CD4-positive, alpha-beta T cell treated with Interleukin-6 at 100 ng/mL for 8 hours (primary cell): ENCODE measurements around the gene KRTAP12-4.
A peak's percentile ranks its signal among the peaks of the same experiment; 100 is the strongest.
"Not testable (repeated sequence)": the region's sequence is repeated elsewhere in the genome, so short reads cannot be mapped to it uniquely, and the experiment has no call there.

ENCODE experiments used
- DNase-seq: peaks from one replicate; pipeline ENCODE4 v3.0.0-alpha.2; 2020; ENCODE audit warnings: mixed read lengths, low spot score

Gene KRTAP12-4

DNA sequence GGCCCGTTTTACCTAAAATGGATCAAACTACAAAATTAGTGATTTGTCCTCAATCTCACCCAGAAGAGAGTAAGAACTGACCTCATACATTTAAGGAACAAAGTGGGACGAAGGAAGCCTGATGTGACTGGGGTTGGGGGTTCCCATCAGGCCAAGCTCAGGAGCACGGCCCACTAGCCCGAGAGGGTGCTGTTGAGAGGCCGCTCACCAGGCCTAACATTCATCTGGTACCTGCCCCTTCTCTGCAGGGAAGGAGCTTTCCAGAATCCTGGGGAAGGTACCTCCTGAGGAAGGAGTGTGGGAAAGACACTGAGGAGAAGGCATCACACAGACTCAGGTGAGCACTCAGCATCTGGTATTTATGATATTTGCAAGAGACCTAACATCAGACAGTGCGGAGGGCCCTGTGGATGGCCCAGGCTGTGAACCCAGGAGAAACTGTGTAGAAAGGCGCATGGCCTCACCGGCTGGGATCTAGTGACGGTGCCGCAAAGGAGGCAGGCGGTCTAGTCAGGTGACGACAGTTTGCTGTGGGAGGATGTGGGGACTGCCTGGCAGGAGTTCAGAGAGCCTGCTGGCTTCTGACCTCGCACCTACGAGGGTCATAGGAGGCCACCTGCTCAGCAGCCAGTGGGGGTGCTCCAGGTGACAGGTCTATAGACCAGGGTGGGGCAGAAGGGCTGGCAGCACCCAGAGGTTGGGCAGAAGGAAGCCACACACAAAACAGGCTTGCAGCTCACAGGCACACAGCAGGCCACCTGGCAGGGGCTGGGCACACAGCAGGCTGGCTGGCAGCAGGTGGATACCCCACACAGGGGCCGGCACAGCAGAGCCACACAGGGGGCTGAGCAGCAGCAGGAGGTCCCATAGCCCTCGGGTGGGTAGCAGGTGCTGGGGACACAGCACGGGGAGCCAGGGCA lies 543 bp downstream of the KRTAP12-4 start:
- peak; percentile 72 for DNase-seq

DNA sequence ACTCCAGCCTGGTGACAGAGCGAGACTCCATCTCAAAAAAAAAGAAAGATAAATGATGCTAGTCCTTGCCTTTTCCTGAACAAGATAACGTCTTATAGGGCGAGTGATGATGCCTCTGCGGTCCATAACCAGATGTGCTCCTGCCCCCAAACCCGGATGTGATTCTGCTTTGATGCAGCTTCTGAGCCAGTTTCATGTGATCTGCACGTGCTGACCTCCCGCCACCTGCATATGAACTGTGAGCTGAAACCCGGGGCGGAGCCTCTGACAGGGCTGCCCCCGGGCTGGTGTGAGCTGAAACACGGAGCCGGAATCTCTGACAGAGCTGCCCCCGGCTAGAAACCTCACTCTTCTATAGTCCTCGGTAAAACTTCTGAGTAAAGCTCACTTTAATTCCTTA lies 1.3 kb downstream of the KRTAP12-4 start:
- DNase-seq = no peak

DNA sequence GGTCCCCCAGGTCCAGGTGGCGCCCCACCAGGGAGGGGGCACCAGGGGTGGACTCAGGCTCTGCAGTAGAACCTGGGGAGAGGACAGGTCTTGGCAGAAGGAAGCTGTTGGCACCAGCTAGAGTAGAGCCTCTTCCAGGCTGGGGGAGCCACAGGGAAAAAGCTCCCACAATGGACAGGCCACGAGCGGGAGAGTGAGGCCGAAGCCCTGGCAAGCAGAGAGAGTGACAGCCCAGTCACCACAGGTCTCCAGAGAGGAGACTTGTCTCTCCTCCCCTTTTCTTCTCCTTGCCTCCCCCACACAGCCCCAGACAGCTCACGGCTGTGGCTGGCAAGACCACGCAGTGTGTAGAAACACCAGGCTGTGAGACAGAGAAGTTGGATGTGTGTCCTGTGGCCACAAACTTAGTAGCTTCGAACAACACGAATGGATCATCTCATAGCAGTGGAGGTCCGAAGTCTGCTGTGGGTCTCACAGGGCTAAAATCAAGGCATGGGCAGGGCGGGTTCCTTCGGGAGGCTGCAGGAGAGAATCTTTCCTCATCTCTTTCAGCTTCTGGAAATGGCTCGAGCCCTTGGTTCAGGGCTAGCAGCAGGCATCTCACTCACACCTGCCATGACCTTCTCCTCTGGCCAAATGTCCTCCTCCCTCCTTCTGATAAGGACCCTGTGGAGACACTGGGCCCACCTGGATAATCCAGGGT lies 3.3 kb downstream of the KRTAP12-4 start:
- no peak for DNase-seq

DNA sequence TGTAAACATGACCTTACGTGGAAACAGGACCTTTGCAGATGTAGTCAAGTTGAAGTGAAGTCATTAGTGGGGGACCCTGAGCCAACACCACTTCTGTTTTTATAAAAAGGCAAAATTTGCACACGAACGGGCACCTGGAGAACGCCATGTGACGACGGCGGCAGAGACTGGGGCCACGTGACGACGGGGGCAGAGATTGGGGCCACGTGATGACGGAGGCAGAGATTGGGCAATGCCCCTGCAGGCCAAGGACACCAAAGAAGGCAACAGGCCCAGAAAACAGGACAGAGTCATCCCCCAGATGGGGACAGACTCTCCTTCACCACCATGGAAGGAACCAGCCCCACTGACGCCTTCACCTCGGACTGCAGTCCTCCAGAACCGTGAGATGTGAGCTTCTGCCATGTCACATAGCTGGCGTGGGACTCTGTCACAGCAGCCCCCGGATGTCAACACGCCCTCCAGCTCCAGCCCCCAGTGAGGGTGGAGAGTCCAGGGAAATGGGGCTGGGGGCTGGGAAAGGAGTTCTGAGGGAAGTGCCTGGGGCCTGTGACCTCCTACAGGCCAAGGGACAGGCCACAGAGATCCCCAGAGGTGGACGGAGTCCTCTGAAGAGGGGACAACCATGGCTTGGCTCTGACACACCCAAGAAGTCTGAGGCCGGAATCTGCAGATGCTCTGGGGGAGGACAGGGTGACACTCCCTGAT lies 4.0 kb downstream of the KRTAP12-4 start:
- DNase-seq = no peak

DNA sequence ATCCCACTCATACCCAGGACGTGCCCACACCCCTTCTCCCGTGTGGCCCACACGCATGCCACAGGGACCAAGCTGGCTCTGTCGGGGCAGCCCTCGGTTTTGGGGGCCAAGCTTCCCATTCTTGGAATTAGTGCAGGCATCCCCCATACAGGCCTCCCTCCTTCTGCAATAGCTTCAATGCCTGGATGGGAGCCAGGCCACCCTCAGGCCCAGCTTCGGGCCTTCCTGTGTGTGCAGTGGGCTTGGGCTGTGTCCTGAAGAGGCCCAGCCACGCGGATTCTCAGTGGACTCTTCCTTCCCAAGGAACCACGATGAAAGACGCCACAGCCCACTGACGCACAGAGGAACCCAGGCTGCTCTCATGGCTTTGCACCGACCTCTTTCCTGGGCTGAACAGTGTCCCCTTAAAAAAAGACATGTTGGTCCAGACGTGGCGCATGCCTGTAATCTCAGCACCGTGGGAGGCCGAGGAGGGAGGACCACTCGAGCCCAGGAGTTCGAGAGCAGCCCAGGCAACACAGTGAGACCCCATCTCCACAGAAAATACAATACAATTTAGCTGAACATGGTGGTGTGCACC lies 4.8 kb downstream of the KRTAP12-4 start:
- no peak for DNase-seq

DNA sequence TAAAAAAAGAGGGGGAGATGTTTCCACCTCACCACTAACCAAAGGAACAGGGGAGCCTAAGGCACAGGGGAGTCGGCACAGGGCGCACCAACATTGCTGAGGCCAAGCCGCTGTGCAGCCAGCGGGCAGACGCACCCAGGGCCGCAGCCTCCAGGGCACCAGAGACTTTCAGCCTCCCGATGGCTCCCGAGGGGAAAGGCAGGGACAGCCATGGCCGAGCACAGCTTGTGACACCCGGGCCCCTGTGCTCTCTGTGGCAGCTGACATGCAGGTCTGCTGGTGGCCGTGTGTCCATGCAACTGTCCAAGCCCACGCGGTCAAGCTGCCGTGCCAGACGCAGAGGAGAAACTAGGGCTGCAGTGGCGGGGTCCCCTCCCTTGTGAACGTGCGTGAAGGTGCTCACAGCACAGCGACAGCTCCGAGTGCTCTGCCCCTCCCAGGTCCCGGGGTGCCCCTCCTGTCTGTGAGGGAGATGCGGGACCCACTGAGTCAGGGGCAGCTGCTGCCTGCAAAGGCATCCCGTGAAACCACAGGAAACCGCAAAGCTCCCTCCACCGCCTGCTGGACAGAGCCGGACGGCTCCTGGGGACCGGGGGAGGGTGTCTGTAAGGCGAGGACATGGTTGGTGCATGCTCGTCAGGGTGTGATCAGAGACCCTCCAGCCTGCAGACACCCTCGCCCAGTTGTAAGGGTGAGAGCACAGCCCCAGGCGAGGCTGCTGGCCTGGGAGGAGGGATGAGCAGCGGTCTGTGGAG lies 5.7 kb downstream of the KRTAP12-4 start:
- no peak for DNase-seq

DNA sequence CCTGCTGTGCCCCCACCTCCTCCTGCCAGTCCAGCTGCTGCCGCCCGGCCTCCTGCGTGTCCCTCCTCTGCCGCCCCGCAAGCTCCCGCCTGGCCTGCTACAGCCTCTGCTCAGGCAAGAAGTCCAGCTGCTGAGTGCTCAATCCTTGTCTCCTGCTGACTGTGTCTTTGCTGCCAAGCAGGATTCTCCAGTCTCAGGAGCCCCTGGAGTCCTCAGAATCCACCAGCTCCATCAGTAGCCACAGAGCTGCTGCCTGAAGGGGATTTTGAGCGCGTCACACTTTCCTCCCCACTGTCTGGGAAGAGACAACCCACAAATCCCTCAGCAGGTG lies 7.3 kb downstream of the KRTAP12-4 start:
- no peak for DNase-seq

DNA sequence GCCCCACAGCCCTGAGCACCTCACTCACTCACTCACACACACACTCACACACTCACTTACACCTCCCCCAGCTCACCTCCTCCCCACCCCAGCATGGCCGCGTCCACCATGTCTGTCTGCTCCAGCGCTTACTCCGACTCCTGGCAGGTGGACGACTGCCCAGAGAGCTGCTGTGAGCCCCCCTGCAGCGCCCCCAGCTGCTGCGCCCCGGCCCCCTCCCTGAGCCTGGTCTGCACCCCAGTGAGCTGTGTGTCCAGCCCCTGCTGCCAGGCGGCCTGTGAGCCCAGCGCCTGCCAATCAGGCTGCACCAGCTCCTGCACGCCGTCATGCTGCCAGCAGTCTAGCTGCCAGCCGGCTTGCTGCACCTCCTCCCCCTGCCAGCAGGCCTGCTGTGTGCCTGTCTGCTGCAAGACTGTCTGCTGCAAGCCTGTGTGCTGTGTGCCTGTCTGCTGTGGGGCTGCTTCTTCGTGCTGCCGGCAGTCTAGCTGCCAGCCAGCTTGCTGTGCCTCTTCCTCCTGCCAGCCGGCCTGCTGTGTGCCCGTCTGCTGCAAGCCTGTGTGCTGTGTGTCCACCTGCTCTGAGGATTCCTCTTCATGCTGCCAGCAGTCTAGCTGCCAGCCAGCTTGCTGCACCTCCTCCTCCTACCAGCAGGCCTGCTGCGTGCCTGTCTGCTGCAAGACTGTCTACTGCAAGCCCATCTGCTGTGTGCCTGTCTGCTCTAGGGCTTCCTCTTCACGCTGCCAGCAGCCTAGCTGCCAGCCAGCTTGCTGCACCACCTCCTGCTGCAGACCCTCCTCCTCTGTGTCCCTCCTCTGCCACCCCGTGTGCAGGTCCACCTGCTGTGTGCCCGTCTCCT lies 7.9 kb downstream of the KRTAP12-4 start, which contains the start of gene KRTAP10-11:
TSS of gene KRTAP10-11 (plus strand) at position 49 of the 856 bp plus-strand sequence. CDS start at position 94, 45 bp downstream.
- DNase-seq = not testable (repeated sequence)

DNA sequence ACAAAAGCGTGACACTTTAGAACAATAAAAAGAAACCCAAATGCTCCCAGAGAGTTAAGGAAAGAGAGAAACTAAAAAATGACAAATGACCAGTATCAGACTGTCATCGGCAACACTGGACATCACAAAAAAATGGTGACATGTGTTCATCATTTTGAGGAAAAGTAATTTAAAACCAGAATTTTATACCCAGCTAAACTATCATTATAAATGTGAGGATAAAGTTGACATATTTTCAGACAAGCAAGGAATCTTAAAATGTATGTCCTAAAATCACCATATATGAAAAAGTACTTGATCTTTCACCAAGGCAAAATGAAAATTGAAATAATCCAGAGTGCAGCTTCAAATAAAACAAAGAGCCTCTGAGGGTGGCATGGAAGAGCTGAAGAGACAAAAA lies 9.6 kb downstream of the KRTAP12-4 start:
- no peak for DNase-seq

DNA sequence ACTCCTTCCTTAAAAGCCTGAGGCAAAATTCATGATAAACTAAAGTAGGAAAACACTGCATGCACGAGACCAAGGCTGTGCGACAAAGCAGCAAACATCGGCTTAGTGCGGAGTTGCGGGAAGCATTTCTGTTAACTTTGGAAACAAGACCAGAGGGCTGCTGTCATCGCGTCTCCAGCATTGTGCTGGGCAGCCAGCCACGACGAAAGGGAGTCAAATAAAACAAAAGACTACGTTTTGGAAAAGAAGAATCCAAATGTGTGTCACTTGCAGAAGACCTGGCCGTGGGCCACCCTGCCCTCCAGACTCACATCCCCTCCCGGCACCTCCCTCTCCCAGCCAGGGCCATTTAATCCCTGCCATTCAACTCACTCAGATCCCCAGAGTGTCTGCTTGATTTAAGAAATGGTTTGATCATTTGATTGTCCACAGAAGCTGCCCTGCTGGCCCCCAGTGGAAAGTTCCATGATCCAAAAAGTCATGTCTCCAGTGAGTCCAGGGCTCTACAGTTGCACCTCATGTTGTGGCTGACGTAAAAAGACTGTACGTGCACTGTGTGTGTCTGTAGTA lies 10.6 kb downstream of the KRTAP12-4 start:
- DNase-seq = no peak

DNA sequence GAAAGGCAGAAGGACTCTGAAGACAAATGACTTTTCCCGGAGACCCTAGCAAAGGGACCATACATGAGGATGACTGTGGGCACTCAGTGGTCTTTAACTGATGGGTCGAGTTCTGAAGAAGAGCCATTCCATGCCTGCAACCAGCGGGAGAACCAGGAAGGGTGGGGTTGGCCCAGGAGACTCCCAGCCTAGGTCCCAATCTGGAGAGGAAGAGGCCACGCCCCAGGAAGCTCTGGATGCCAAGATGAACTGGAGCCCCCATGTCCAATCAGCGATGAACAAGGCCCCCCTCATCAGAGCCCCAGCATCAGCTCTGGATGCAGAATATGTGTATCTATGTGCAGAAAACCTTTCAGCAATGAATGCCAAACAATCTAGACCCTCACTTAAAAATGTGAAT lies 13.7 kb downstream of the KRTAP12-4 start:
- DNase-seq = no peak

DNA sequence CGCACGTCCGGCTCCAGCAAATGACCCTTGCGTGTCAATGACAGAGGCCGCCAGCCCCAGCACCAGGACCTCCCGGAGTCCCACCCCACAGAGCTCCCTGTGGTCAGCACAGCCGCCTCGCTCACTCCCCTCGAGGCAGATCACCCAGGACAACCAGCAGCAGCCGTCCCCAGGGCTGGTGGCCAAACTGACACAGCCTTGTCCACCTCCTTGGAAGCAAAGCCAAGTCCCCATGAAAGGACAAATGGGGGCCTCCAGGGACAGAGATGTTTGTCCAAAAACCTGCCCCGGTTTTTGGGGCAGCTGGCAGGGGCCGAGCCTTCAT lies 15.2 kb downstream of the KRTAP12-4 start:
- DNase-seq = no peak

DNA sequence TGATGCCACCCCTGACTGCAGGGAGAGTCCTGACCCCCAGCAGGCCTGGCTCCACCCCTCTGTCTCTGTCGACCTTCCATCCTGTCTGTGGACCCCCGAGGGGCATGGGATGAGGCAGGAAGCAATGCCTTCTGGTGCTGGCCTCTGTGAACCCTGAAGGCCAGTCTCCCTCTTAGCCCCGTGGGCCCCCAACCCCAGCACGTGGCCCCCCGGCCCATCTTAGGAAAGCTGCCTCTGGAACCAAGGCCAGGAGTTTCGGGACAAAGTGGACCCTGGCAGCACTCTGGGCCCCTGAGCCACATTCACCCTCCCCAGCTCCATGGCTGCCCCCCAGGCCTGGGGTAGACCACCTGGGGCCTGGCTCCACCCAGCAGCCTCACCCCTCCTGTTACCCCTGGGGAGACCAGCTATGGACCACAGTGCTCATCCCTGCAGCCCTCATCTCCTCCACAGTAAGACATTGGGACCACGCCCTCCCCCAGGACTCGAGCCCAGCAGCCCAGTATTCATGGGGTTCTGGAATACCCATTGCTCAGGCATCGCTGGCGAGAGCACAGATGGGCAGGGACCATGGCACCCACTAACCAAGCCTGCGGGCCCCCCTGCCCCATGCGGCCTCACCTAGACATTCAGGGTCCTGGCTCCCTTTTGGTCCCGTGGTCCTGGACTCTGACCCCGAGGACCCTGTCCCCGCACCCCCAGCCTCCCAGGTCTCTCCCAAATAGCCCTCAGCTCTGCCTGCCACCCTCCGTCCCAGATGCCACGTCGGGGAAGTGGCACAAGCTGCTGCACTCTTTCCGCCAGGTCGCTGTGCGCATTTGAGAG lies 15.7 kb downstream of the KRTAP12-4 start:
- DNase-seq = not testable (repeated sequence)

DNA sequence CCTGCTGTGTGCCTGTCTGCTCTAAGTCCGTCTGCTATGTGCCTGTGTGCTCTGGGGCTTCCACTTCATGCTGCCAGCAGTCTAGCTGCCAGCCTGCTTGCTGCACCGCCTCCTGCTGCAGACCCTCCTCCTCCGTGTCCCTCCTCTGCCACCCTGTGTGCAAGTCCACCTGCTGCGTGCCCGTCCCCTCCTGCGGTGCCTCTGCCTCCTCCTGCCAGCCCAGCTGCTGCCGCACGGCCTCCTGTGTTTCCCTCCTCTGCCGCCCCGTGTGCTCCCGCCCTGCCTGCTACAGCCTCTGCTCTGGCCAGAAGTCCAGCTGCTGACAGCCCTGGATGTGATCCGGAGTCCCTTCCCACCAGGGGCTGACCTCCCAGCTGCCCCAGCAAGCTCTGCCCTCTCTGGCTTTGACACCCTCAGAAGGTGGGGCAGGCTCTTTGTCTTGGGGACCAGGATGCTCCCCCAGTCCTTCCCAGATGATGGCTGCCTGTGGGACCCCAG lies 16.6 kb downstream of the KRTAP12-4 start:
- DNase-seq = not testable (repeated sequence)

DNA sequence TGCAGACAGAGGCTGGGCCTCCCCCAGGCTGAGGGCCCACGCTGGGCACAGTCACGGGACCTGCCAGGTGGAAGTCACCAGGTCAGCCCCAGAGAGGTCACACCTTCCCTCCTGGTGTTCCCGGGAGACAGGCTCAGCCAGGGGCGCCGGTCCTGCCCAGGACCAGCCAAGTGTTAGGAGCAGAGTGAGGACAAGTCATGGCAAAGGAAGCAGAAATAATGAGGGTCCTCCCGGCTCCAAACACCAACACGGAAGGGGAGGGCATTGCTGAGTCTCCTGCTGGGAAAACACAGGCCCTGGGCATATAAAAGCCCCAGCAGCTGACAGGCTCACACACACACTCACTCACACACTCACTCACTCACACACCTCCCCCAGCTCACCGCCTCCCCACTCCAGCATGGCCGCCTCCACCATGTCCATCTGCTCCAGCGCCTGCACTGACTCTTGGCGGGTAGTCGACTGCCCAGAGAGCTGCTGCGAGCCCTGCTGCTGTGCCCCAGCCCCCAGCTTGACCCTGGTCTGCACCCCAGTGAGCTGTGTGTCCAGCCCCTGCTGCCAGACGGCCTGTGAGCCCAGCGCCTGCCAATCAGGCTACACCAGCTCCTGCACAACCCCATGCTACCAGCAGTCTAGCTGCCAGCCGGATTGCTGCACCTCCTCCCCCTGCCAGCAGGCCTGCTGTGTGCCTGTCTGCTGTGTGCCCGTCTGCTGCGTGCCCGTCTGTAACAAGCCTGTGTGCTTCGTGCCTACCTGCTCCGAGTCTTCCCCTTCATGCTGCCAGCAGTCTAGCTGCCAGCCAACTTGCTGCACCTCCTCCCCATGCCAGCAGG lies 17.2 kb downstream of the KRTAP12-4 start, which contains the start of gene KRTAP10-10:
TSS of gene KRTAP10-10 (plus strand) at position 339 of the 833 bp plus-strand sequence. CDS start at position 401, 62 bp downstream.
- DNase-seq = no peak

DNA sequence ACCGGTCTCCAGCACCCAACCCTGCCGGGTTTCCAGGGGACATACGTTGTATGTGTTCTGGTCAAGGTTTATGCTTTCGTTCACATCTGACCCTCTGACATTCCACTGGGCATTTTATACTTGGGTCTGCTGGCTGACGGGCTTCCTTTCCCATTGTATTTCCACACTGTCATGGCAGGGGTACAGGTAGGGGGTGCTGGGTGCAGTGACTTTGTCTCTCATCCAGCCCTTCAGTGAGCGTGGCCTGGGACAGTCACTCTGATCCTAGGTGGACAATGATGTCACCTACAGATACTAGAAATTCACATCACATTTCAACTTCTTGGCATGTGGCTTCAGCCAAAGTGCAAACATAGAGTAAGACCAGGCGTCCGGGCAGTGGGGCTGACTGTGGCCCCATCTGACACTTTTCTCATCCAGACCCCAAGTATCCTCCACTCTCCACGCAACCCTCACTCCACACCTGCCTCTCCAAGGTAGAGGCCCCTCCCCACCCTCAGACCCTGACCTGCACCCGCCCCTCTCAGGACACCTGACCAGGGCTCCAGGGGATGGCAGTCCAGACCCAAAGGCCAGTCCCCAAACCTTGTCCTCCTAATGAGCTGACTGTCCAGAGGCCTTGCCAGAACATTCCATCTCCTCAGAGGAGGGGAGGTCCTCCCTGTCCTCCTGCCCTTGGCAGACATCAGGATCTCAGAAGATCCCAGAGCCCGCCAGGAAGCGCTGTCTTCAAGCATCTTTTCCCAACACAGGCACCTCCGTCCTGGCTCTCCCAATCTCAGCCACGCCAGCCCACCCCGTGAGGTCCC lies 18.0 kb downstream of the KRTAP12-4 start:
- DNase-seq = no peak

DNA sequence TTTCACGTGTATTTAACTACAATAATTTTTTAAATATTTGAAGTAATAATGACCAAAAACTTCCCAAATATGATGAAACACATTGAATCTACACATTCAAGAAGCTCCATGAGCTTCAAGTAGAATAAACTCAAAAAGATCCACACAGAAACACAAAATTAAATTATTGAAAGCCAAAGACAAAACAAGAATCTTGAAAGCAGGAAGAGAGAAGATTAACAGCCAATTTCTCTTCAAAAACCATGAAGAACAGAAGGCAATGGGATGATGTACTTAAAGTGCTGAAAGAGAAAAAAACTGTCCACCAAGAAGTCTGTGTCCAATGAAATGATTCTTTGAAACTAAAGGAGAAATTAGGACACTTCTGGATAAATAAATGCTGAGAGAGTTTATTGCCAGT lies 22.4 kb downstream of the KRTAP12-4 start:
- DNase-seq = no peak
